ENCODE data around the gene FAM3D.

The FAM3D gene

DNA sequence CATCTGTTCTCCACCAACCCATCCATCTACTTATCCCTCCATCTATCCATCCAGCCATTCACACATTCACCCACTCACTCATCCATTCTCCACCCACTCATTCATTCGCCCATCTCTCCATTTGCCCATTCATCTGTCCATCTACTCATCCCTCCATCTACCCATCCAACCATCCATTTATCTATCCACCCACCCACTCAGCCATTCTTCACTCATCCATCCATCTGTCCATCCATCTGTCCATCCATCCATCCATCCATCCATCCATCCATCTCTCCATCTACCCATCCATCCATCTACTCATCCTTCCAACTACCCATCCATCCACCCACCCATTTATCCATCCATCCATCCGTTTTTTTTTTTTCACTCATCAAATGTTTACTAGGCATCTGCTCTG lies 13.9 kb downstream of the FAM3D start:
- Histone ChIP-seq H4K91ac (ENCODE audit: low read length) (no peak overlapping the region), H3K79me1 (replicated peaks; ENCODE audit: low read length, poor library complexity, severe bottlenecking) (no peaks in the 10 kb centered on the region), H3K27me3 (ENCODE audit: control insufficient read depth in 1 of 2, insufficient read depth in 1 of 2, low read length in 2 of 2) (peaks cover 33 to 36% of the 10 kb centered on the region in 2 experiments), H3K27ac (ENCODE audit: low read length, poor library complexity, severe bottlenecking) (no peak overlapping the region), H2BK15ac (ENCODE audit: low read depth, poor library complexity, severe bottlenecking) (no peak overlapping the region), H2AFZ (ENCODE audit: low read depth, low read length) (no peak overlapping the region), H4K8ac (ENCODE audit: low read length) (no peak overlapping the region), H3K36me3 (ENCODE audit: control insufficient read depth in 1 of 2, insufficient read depth in 2 of 2, low read depth in 1 of 2, low read length in 2 of 2) (no peaks in the 10 kb centered on the region), H2BK120ac (ENCODE audit: low read depth, low read length) (no peak overlapping the region), H3K18ac (ENCODE audit: low read depth in 1 of 2, low read length in 2 of 2) (no peak overlapping the region), H2BK12ac (ENCODE audit: low read length in 2 of 2) (no peak overlapping the region), H3K4me3 (ENCODE audit: insufficient read depth in 1 of 2, low read depth in 1 of 2, low read length in 2 of 2) (no peak overlapping the region), H3K9me3 (ENCODE audit: control insufficient read depth, low read length) (no peaks in the 10 kb centered on the region), H3K9ac (ENCODE audit: low read length) (no peak overlapping the region), H3K4me1 (ENCODE audit: control insufficient read depth, insufficient read depth, low read depth, low read length) (no peaks in the 10 kb centered on the region), H2BK5ac (ENCODE audit: low read depth, low read length, poor library complexity, severe bottlenecking) (no peak overlapping the region), H3K4me2 (ENCODE audit: low read length, poor library complexity, severe bottlenecking) (no peak overlapping the region), H2AK5ac (ENCODE audit: low read length, severe bottlenecking) (no peak overlapping the region), H3K4ac (ENCODE audit: low read depth in 1 of 2, low read length in 2 of 2) (no peak overlapping the region), H3K14ac (ENCODE audit: low read length in 2 of 2) (no peak overlapping the region), H3K23ac (ENCODE audit: low read length in 2 of 2) (no peak overlapping the region)
- DNase-seq, result no peak
- 39% methylated on average over 2 of the region's 2 CpGs for WGBS

DNA sequence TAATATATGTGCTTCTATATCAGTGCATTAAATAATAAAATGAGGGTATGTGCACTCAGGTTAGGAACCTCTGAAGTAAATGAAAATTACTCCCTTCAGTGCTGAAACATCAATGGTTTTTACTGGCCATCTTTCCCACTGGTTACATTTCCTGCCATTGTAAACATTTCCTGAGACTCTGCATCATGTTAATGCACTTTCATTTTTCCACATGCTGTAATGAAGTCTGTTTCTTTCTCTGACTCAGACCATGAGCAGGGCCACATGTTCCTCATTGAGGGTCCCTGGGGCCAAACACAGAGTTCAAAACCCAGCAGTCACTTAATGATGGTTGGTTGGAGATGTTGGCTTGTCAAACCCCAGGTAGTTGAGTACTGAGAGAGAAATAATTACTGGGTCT lies 15.3 kb downstream of the FAM3D start:
- Histone ChIP-seq H3K9ac (ENCODE audit: low read length) (no peak overlapping the region), H3K79me1 (replicated peaks; ENCODE audit: low read length, poor library complexity, severe bottlenecking) (no peaks in the 10 kb centered on the region), H2BK5ac (ENCODE audit: low read depth, low read length, poor library complexity, severe bottlenecking) (no peak overlapping the region), H2BK12ac (ENCODE audit: low read length in 2 of 2) (no peak overlapping the region), H3K4me1 (ENCODE audit: control insufficient read depth, insufficient read depth, low read depth, low read length) (peaks cover 9% of the 10 kb centered on the region), H3K27ac (ENCODE audit: low read length, poor library complexity, severe bottlenecking) (no peak overlapping the region), H3K4me3 (ENCODE audit: insufficient read depth in 1 of 2, low read depth in 1 of 2, low read length in 2 of 2) (no peak overlapping the region), H2BK15ac (ENCODE audit: low read depth, poor library complexity, severe bottlenecking) (no peak overlapping the region), H4K91ac (ENCODE audit: low read length) (no peak overlapping the region), H3K27me3 (ENCODE audit: control insufficient read depth in 1 of 2, insufficient read depth in 1 of 2, low read length in 2 of 2) (peaks cover 30 to 31% of the 10 kb centered on the region in 2 experiments), H4K8ac (ENCODE audit: low read length) (no peak overlapping the region), H3K4me2 (ENCODE audit: low read length, poor library complexity, severe bottlenecking) (no peak overlapping the region), H2AFZ (ENCODE audit: low read depth, low read length) (no peak overlapping the region), H3K9me3 (ENCODE audit: control insufficient read depth, low read length) (no peaks in the 10 kb centered on the region), H3K18ac (ENCODE audit: low read depth in 1 of 2, low read length in 2 of 2) (no peak overlapping the region), H3K36me3 (ENCODE audit: control insufficient read depth in 1 of 2, insufficient read depth in 2 of 2, low read depth in 1 of 2, low read length in 2 of 2) (no peaks in the 10 kb centered on the region), H3K14ac (ENCODE audit: low read length in 2 of 2) (no peak overlapping the region), H3K4ac (ENCODE audit: low read depth in 1 of 2, low read length in 2 of 2) (no peak overlapping the region), H2BK120ac (ENCODE audit: low read depth, low read length) (no peak overlapping the region), H3K23ac (ENCODE audit: low read length in 2 of 2) (no peak overlapping the region), H2AK5ac (ENCODE audit: low read length, severe bottlenecking) (no peak overlapping the region)
- peak; percentile 19 for DNase-seq

DNA sequence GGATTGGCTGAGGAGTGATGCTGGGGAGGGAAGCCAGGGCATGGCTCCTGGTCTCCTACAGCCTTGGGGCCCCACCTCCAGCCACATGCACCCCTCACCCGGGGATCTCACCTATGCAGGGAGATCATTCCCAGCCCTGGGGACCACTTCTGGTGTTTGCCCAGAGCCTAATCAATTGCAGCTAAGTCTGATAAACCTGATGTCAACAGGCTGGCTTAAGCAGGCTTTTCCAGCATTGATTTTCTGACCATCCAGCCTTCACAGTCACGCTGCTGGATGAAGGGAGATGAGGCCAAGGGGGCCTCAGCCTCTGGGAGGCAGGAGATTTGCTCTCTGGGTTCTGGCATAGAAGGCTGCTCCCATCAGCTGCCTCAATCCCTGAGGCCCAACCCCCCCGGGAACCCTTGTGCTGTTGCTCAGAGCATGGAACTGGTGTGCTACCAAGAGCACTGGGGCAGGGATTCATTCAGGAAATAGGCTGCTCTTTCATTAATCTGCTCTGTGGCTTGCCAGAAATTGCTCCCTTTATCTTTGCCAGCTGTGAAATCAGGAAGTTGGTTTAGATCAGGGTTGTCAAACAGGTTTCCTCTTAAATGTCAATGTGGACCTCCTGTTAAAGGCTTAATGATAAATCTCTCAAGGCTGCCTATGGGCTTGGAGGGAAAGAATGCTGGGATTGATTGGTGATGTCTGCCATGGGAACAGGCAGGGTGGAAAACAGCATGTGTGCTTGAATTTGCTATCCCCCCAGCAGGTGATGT lies 19.0 kb downstream of the FAM3D start:
- Histone ChIP-seq H2AK5ac (ENCODE audit: low read length, severe bottlenecking) (no peak overlapping the region), H2BK5ac (ENCODE audit: low read depth, low read length, poor library complexity, severe bottlenecking) (no peak overlapping the region), H3K4me3 (ENCODE audit: insufficient read depth in 1 of 2, low read depth in 1 of 2, low read length in 2 of 2) (no peak overlapping the region), H3K4ac (ENCODE audit: low read depth in 1 of 2, low read length in 2 of 2) (no peak overlapping the region), H2AFZ (ENCODE audit: low read depth, low read length) (no peak overlapping the region), H3K9ac (ENCODE audit: low read length) (no peak overlapping the region), H3K4me2 (ENCODE audit: low read length, poor library complexity, severe bottlenecking) (no peak overlapping the region), H3K4me1 (ENCODE audit: control insufficient read depth, insufficient read depth, low read depth, low read length) (peaks cover 11% of the 10 kb centered on the region), H2BK12ac (ENCODE audit: low read length in 2 of 2) (no peak overlapping the region), H3K27ac (ENCODE audit: low read length, poor library complexity, severe bottlenecking) (no peak overlapping the region), H3K27me3 (ENCODE audit: control insufficient read depth in 1 of 2, insufficient read depth in 1 of 2, low read length in 2 of 2) (peaks cover 0 to 5% of the 10 kb centered on the region in 2 experiments), H3K36me3 (ENCODE audit: control insufficient read depth in 1 of 2, insufficient read depth in 2 of 2, low read depth in 1 of 2, low read length in 2 of 2) (no peaks in the 10 kb centered on the region), H3K23ac (ENCODE audit: low read length in 2 of 2) (no peak overlapping the region), H3K18ac (ENCODE audit: low read depth in 1 of 2, low read length in 2 of 2) (no peak overlapping the region), H4K91ac (ENCODE audit: low read length) (no peak overlapping the region), H2BK120ac (ENCODE audit: low read depth, low read length) (no peak overlapping the region), H4K8ac (ENCODE audit: low read length) (no peak overlapping the region), H3K9me3 (ENCODE audit: control insufficient read depth, low read length) (no peaks in the 10 kb centered on the region), H3K14ac (ENCODE audit: low read length in 2 of 2) (no peak overlapping the region), H3K79me1 (replicated peaks; ENCODE audit: low read length, poor library complexity, severe bottlenecking) (no peaks in the 10 kb centered on the region), H2BK15ac (ENCODE audit: low read depth, poor library complexity, severe bottlenecking) (no peak overlapping the region)
- no peak for DNase-seq
- WGBS, result 84% methylated on average over 3 of the region's 3 CpGs

DNA sequence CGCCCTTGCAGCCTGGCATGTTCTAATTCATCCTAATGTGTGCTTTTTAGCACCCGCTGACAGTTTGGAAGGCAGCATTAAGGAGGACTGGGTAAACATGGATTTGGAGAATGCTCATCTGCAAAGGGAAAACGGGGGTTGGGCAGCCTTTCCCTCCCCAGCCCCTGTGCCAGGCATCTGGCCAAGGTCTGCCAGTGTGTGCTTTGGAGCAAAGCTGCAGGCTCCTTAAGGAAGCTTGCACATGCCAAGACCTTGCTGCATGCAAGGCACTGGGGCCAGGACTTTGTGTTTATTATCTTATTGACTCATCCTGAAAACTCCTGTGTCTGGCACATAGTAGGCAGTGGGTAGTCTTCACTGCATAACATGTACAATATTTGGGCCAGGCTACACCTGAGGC lies 20.1 kb downstream of the FAM3D start:
- H2BK15ac ChIP-seq (ENCODE audit: low read depth, poor library complexity, severe bottlenecking), result no peak overlapping the region
- no peak overlapping the region for H3K14ac ChIP-seq (ENCODE audit: low read length in 2 of 2)
- no peak overlapping the region for H3K18ac ChIP-seq (ENCODE audit: low read depth in 1 of 2, low read length in 2 of 2)
- H4K8ac ChIP-seq (ENCODE audit: low read length), result no peak overlapping the region
- H3K4me1 ChIP-seq (ENCODE audit: control insufficient read depth, insufficient read depth, low read depth, low read length), result peaks cover 11% of the 10 kb centered on the region
- H3K4me3 ChIP-seq (ENCODE audit: insufficient read depth in 1 of 2, low read depth in 1 of 2, low read length in 2 of 2), result no peak overlapping the region
- no peaks in the 10 kb centered on the region for H3K36me3 ChIP-seq (ENCODE audit: control insufficient read depth in 1 of 2, insufficient read depth in 2 of 2, low read depth in 1 of 2, low read length in 2 of 2)
- 73% methylated on average over 3 of the region's 3 CpGs for whole genome bisulfite sequencing
- no peak overlapping the region for H4K91ac ChIP-seq (ENCODE audit: low read length)
- H3K4ac ChIP-seq (ENCODE audit: low read depth in 1 of 2, low read length in 2 of 2), result no peak overlapping the region
- no peak overlapping the region for H3K4me2 ChIP-seq (ENCODE audit: low read length, poor library complexity, severe bottlenecking)
- H2AK5ac ChIP-seq (ENCODE audit: low read length, severe bottlenecking), result no peak overlapping the region
- H2AFZ ChIP-seq (ENCODE audit: low read depth, low read length), result no peak overlapping the region
- H3K27ac ChIP-seq (ENCODE audit: low read length, poor library complexity, severe bottlenecking), result no peak overlapping the region
- no peak overlapping the region for H2BK5ac ChIP-seq (ENCODE audit: low read depth, low read length, poor library complexity, severe bottlenecking)
- H2BK12ac ChIP-seq (ENCODE audit: low read length in 2 of 2), result no peak overlapping the region
- H3K27me3 ChIP-seq (ENCODE audit: control insufficient read depth in 1 of 2, insufficient read depth in 1 of 2, low read length in 2 of 2), result peaks cover 0 to 5% of the 10 kb centered on the region in 2 experiments
- no peak overlapping the region for H2BK120ac ChIP-seq (ENCODE audit: low read depth, low read length)
- DNase-seq, result no peak
- no peak overlapping the region for H3K23ac ChIP-seq (ENCODE audit: low read length in 2 of 2)
- H3K79me1 ChIP-seq (replicated peaks; ENCODE audit: low read length, poor library complexity, severe bottlenecking), result no peaks in the 10 kb centered on the region
- H3K9me3 ChIP-seq (ENCODE audit: control insufficient read depth, low read length), result no peaks in the 10 kb centered on the region
- no peak overlapping the region for H3K9ac ChIP-seq (ENCODE audit: low read length)

All from mesenchymal stem cell (in vitro differentiated cells and primary cell).